Sigmoid colon (tissue), 7 donors: Measurements from ENCODE around the gene TRPM3. TPM values are rescaled to one million over a fixed set of nuclear protein-coding genes. Genes with fewer than 3 reads are reported as not detected.

Source experiments
- DNase-seq: peaks from one replicate; pipeline ENCODE4 v3.0.0-alpha.2; 2019
- H3K27ac ChIP-seq, 4 donors: fragments of 200-600 bp; sonication (generic); one replicate each; pipeline ENCODE4 v1.5.1; 2016 to 2019; ENCODE audit warnings: mild to moderate bottlenecking in 1 of 4
- H3K27me3 ChIP-seq, 3 donors: fragments of 200-600 bp; sonication (generic); one replicate each; pipeline ENCODE4 v1.5.1; 2019; ENCODE audit warnings: mild to moderate bottlenecking in 1 of 3
- H3K36me3 ChIP-seq, 4 donors: fragments of 200-600 bp; sonication (generic); one replicate each; pipeline ENCODE4 v1.5.1; 2016 to 2019
- H3K4me1 ChIP-seq, 4 donors: fragments of 200-600 bp; sonication (generic); one replicate each; pipeline ENCODE4 v1.5.1; 2017 to 2019
- H3K4me3 ChIP-seq, 4 donors: fragments of 200-600 bp; sonication (generic); one replicate each; pipeline ENCODE4 v1.5.1; 2017 to 2019; ENCODE audit warnings: mild to moderate bottlenecking in 2 of 4, moderate library complexity in 1 of 4
- H3K9me3 ChIP-seq, 4 donors: fragments of 200-600 bp in 3 of 4; sonication (generic) in 3 of 4; one replicate each; pipeline versions ENCODE4 v1.5.1 to v1.6.1; 2013 to 2019
- EP300 ChIP-seq, 4 donors: sonication (generic); formaldehyde crosslinking; IDR thresholded peaks; one replicate each; pipeline ENCODE4 v1.6.1; 2017; ENCODE audit warnings: antibody characterized with exemption in 4 of 4
- POLR2A ChIP-seq, 2 donors: fragments of 450-650 bp; IDR thresholded peaks; one replicate each; pipeline ENCODE4 v1.6.1; 2016; ENCODE audit warnings: antibody characterized with exemption in 2 of 2, mild to moderate bottlenecking in 2 of 2, moderate library complexity in 2 of 2
- POLR2AphosphoS5 ChIP-seq, 4 donors: sonication (generic); formaldehyde crosslinking; IDR thresholded peaks; one replicate each; pipeline ENCODE4 v1.6.1; 2017; ENCODE audit warnings: antibody characterized with exemption in 4 of 4
- WGBS, 2 donors: extraction: QIAGEN DNeasy Blood & Tissue Kit; methylation state at CpG; one replicate each; pipeline ENCODE4 v1.1.7; 2013; 5-methylcytosine and 5-hydroxymethylcytosine counted together
- intact Hi-C: fragments of 100-400 bp; cut with DNase I; formaldehyde crosslinking; loops from one replicate; pipeline ENCODE4 v1.15.1; 2023
- polyA plus RNA-seq, 3 donors: library from polyadenylated mRNA; stranded (reverse); fragments of 200-250 nt; gene quantifications; one replicate each; pipeline ENCODE4 v1.2.3, GENCODE V29; 2013
- total RNA-seq, 4 donors: library from RNA; depleted of rRNA; stranded (reverse); fragments of >200 nt; gene quantifications; one replicate each; pipeline ENCODE4 v1.1.0, GENCODE V29; 2016
- TF ChIP-seq, protein P1 (sequence below), 4 experiments: fragments of 450-650 bp in 3 of 4; fragments of 200-600 bp in 1 of 4; IDR thresholded peaks; one replicate each; pipeline ENCODE4 v1.5.1; 2016 to 2019; ENCODE audit warnings: antibody characterized with exemption in 4 of 4, mild to moderate bottlenecking in 3 of 4, moderate library complexity in 2 of 4
- donor health status: healthy with polysubstance abuse.
- donor health status: Bipolar disorder and iron deficiency.
- donor health status: healthy.

The TRPM3 gene
- total and polyA plus RNA-seq, 7 donors, result 0.07 to 1.8 (median 0.41) TPM; not detected in 2

DNA sequence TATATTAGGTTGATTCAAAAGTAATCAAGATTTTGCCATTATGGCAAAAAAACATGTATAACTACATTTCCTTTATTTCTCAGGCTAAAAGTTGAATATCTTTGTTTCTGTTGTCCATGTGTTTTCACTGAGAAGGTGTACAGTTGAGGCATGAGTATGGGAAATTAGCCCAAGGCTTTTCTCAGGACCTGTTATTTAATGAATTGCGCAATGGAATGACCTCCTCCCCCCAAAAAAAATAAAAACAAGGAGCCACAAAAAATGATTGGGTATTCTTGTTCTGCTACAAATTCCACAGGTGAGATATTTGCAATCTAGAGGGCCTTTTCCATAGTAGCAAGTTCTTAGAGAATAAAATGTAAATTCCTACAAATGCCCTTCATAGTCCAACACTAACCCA lies 186.8 kb downstream of the TRPM3 start:
- H3K4me3 ChIP-seq, result no peak overlapping the region
- H3K4me1 ChIP-seq, result peaks cover 0 to 24% (median 0%) of the 10 kb centered on the region in 4 donors
- TF ChIP-seq EP300 (IDR thresholded peaks at IDR 0.05) (no peak), POLR2AphosphoS5 (IDR thresholded peaks at IDR 0.05) (no peak), POLR2A (IDR thresholded peaks at IDR 0.05) (no peak)
- TF ChIP-seq, protein P1, sequence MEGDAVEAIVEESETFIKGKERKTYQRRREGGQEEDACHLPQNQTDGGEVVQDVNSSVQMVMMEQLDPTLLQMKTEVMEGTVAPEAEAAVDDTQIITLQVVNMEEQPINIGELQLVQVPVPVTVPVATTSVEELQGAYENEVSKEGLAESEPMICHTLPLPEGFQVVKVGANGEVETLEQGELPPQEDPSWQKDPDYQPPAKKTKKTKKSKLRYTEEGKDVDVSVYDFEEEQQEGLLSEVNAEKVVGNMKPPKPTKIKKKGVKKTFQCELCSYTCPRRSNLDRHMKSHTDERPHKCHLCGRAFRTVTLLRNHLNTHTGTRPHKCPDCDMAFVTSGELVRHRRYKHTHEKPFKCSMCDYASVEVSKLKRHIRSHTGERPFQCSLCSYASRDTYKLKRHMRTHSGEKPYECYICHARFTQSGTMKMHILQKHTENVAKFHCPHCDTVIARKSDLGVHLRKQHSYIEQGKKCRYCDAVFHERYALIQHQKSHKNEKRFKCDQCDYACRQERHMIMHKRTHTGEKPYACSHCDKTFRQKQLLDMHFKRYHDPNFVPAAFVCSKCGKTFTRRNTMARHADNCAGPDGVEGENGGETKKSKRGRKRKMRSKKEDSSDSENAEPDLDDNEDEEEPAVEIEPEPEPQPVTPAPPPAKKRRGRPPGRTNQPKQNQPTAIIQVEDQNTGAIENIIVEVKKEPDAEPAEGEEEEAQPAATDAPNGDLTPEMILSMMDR (IDR thresholded peaks at IDR 0.05), result no peak
- no peak for DNase-seq
- H3K27me3 ChIP-seq, result no peaks in the 10 kb centered on the region
- 90 to 93% methylated on average over 1 of the region's 1 CpG for WGBS, 2 donors
- no peak overlapping the region for H3K27ac ChIP-seq
- H3K9me3 ChIP-seq, result no peaks in the 10 kb centered on the region
- H3K36me3 ChIP-seq, result no peaks in the 10 kb centered on the region
- intact Hi-C loops, result no loop called here

DNA sequence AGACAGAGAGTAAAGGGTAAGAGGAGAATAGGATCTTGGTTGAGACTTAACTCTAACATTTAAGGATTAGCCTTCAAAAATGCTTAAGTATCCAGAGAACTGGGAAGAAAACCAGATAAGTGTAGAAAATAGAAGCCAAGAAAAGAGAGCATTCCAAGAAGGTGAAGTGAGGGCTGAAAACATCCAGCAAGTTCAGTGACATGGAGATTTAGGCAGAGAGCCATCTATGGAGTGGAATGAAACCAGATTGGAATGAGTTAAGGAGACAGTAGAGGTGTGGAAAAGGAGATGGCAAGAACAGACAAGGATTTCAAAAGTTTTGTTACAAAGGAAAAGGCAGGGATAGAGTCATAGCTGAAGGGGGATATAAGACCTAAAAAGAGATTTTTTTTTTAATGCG lies 188.1 kb downstream of the TRPM3 start:
- no peak for TF ChIP-seq POLR2AphosphoS5 (IDR thresholded peaks at IDR 0.05)
- no peak for TF ChIP-seq POLR2A (IDR thresholded peaks at IDR 0.05)
- TF ChIP-seq, protein P1 (IDR thresholded peaks at IDR 0.05), result no peak
- no peak for TF ChIP-seq EP300 (IDR thresholded peaks at IDR 0.05)
- Histone ChIP-seq H3K36me3 (no peaks in the 10 kb centered on the region), H3K9me3 (no peaks in the 10 kb centered on the region), H3K4me3 (no peak overlapping the region), H3K4me1 (peaks cover 0 to 24% (median 0%) of the 10 kb centered on the region in 4 donors), H3K27me3 (no peaks in the 10 kb centered on the region), H3K27ac (no peak overlapping the region)
- WGBS, 2 donors, result 86 to 94% methylated on average over 1 of the region's 1 CpG
- no peak for DNase-seq
- intact Hi-C loops, result no loop called here

GRCh38 chr9:70932097-70932496 lies 189.3 kb downstream of the TRPM3 start:
- 76 to 94% methylated on average over 1 of the region's 1 CpG for WGBS, 2 donors
- Histone ChIP-seq H3K4me3 (no peak overlapping the region), H3K27me3 (no peaks in the 10 kb centered on the region), H3K4me1 (peaks cover 0 to 24% (median 0%) of the 10 kb centered on the region in 4 donors), H3K36me3 (no peaks in the 10 kb centered on the region), H3K9me3 (no peaks in the 10 kb centered on the region), H3K27ac (no peak overlapping the region)
- TF ChIP-seq, protein P1 (IDR thresholded peaks at IDR 0.05), result no peak
- TF ChIP-seq POLR2AphosphoS5 (IDR thresholded peaks at IDR 0.05) (no peak), EP300 (IDR thresholded peaks at IDR 0.05) (no peak), POLR2A (IDR thresholded peaks at IDR 0.05) (no peak)
- intact Hi-C loops, result no loop called here
- no peak for DNase-seq

DNA sequence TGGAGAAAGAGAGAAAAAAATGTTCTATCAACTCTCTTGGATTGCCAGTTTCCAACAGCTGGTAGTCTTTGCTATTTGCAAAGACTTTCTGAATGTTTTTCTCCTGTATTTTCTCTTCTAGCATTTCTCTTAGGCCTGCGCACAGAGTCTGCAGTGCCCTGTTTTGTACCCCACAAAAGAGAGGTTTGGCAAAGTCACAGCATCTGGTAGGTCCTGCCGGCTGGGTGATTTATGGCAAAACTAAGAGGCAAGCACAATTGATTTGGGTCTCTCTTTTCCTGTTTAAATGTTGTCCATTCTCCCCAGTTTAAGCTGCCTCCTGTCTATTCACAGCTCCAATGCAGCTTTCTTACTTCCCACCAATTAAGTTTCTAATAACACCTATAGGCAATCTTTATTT lies 193.9 kb downstream of the TRPM3 start:
- intact Hi-C loops, result loop anchor here (10.0 kb wide), 1 partner anchor 337 kb away; no protein-coding TSS in a partner anchor
- Histone ChIP-seq H3K4me1 (peaks cover 0 to 8% (median 0%) of the 10 kb centered on the region in 4 donors), H3K9me3 (no peaks in the 10 kb centered on the region), H3K36me3 (no peaks in the 10 kb centered on the region), H3K27ac (no peak overlapping the region), H3K4me3 (no peak overlapping the region), H3K27me3 (no peaks in the 10 kb centered on the region)
- no peak for DNase-seq
- TF ChIP-seq POLR2A (IDR thresholded peaks at IDR 0.05) (no peak), POLR2AphosphoS5 (IDR thresholded peaks at IDR 0.05) (no peak), EP300 (IDR thresholded peaks at IDR 0.05) (no peak)
- TF ChIP-seq, protein P1 (IDR thresholded peaks at IDR 0.05), result no peak
- WGBS, 2 donors, result 67 to 84% methylated on average over 2 of the region's 2 CpGs
